Hippocampal formation (tissue), 2 donors: Measurements from ENCODE around the gene TAPT1.

Experiments
- DNase-seq, 2 donors: peaks; one replicate each; lab custom pipeline; 2025; lab: John Stamatoyannopoulos, UW

Gene TAPT1

DNA sequence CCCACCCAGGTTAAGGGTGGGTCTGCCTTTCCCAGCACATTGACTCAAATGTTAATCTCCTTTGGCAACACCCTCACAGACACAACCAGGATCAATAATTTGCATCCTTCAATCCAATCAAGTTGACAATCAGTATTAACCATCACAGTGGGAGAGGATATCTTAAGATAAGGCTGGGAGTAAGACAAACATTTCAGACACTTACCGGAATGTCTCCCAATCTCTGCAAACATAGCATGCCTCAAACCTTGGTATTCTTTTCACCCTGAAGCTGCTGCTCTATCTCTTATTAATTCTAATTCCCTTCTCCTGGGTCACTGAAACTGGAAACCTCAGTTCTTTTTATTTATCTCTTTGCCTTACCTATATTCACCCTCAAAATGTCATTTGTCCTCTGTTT is 19.0 kb upstream of the TAPT1 start:
- no peak for DNase-seq

DNA sequence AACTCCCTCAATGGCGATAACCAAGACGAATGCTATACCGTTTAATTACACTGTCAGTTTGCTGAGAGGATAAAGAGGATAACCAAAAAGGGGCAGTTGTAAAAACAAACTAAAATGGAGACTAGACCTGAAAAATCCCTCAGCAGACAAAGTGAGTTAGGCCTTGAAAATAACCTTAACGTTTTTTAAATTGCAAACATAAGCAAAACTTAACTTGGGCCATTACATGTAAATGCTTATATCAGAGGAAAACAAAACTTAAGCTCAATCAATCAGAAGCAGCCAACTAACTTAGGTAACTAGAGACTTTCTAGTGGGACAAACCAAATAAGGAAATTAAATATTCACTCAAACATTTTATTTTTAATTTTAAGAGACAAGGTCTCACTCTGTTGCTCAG is 17.0 kb upstream of the TAPT1 start:
- DNase-seq, result no peak

DNA sequence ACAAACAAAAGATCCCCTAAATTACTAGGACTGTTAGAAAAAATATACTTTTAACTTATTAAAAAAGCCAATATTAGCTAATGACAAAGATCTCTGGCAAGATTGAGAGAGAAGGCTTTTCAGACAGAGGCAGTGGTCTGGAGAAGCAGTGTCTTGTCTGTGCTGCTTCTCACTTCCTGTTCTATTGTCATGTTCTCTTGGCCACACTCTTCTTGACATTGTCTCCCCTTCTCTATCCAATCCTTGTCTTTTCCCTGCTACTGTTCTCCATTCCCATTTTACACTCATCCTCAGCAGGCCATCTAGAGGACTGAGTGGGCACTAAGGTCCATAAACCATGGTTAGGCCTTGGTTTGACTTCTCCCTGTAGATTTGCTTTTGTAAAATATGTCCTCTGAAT is 14.0 kb upstream of the TAPT1 start:
- no peak for DNase-seq

DNA sequence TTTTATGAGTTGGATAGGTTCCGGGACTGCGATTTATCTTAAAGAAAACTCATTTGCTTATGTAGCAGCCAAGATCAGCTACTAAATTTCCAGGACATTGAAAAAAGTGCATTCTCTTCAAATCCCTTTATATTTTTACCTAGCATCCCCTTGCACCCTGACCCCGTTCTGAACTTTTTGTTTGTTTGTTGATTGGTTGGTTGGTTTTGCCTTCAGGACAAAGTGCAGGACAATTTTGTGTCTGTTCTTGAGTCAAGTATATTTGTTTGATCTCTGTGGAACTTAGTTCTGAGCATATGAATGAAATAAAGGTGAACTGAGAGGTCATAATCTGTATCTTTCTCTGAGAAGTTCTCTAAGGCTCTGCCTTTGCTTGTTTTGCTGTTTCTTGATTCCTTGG is 12.8 kb upstream of the TAPT1 start:
- DNase-seq, result no peak

DNA sequence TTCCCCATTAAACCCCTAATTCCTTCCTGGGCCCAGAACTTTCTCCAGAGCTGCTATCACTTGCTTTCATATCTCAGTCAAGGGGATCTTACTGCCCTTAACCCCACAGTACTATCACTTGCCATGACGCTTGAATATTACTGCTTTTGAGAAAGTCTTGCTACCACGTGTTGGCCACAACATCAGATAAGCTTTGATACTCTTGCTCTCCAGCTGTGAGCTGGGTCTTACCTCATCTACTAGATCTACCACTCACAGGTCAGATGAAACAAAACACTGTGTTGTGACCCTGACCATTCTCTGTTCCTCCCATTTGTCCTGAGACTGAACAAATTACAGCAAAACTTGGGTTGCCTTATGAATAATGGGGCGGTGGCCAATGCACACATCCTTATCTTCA is 12.1 kb upstream of the TAPT1 start:
- no peak for DNase-seq

DNA sequence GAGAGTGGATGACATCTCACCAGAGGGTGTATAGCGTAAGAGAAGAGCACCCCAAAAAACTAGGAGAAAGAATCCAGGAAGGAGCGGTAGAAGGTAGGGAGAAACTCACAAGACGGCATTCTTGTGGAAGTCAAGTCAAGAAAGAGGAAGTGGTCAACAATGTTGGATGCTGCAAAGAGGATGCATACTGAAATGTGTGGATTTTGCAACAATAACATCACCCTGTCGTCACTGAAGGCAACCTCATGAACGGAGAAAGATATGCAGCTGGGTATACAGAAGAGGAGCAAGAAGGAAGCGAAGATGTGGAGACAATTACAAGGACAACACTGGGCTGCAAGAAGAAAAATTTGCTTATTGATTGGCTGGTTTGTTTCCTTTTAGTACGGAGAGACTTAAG is 11.4 kb upstream of the TAPT1 start:
- DNase-seq, result no peak

DNA sequence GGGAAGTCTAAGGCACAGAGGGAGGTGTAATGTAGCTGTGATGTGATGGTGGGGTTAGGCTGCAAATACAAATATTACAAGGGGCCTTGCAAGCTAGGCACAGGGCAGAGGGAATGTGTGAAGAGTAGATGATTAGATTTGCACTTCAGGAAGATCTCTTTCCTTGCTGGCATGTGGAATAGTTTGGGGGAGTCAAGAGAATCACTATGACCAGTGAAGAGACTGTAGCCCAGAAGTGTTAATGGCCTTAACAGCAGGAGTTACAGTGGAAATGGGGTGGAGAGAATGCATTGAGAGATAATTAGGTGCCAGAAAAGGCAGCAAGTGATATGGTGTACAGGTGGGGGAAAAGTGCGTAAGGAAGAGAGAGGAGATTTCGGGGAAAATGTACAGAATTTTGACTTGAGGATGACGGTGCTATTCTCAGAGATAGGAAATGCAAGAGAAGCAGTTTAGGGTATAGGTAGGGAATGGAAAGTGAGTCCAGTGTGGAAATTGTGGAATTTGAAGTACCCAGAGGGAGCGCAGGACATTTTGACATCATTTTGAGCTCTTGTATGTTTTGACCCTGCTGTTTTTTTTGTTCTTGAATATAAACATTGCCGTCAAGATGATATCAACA is 10.2 kb upstream of the TAPT1 start:
- no peak for DNase-seq

DNA sequence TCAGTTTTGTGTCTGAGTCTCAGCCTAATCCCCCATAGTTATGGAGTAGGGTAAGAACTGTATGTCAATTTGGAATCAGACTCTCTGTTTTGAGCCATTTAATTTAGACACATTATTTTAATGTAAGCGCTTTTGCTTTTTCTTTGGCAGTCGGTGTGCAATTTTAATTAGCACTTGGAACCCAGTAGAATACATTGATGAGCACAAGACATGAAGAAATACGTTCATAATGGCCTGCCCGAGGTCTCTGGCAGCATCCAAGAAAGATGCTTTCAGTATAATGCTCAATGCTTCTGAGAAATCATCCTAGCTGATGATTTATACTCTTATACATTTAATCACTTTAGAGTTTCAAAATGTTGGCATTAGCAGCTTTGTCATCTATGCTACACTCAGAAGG is 8.9 kb upstream of the TAPT1 start:
- no peak for DNase-seq

DNA sequence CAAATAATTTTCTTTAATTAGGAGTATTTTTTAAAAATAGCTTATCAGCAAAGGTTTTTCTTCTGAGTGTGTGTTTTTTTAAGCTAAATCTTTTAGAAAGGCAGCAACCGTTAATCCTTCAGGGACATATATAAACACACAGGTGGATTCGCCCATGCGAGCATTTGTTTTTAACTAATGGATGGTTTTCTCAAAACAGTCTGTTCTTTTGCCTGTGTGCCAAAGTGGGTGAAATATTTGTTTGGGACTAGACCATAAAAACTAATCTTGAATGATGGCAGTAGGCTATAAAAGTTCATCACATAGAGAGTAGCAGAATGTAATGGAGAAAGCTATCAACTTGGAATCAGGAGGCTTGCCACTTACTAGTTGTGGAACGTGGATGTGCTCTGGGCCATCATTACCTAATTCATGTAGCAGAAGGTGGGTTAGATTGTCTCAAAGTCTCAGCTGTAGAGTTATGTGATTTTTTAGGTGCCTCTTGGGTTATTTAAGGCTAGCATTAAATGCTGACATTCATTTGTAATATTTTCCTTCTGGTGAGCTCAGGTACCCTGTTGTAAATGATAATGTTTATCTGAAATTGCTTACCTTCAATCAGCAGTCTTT is 7.4 kb upstream of the TAPT1 start:
- no peak for DNase-seq

DNA sequence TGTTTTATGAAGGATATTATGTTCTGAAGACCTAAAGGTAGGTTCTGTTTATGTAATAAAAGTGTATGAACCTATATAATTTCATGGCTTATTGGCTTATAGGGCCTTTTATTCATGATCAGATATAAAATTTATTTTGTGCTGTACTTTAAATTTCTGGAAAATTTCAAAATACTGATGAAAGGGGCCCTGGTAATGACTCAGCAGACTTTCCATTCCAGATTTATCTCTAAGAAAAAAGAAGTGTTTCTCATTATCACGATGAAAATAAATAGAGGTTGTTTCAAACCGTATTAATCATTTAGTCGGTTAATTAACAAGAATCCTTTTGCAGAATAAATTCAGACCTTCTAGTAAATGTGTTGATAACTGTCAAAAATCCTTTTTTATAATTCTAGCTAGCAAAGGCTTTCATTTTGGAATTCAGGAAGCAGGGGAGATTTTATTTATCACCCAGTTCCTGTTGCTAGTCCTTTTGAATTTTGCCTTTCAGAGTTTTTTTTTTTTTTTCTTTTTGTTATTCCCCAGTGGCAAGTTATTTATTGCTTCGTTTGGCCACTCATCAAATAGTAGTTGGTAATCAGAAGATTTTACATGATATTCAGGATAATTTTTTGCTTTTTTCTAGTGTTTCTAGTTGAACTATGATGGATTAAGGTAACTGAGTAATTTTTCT is 5.4 kb upstream of the TAPT1 start:
- peak in 1 of 2 donors; percentile 48 for DNase-seq

DNA sequence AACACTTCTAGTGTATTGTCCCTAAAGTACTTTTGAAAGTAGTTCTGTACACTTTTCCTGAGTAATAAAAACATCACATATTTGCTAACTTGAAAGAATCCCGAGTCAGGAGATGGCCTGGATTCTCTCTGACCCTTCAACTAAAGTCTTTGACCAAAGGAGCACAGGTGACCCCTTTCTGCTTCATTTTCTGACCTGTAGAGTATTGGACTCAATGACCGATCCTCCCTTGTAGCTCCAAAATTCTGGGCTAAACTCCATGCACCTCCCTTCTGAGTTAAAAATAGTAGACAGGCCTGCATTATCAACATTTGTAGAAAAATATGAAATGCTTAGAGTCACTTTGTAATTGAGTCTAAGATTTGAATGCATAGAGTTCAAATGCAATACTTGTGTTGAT is 4.0 kb upstream of the TAPT1 start:
- DNase-seq, result no peak

DNA sequence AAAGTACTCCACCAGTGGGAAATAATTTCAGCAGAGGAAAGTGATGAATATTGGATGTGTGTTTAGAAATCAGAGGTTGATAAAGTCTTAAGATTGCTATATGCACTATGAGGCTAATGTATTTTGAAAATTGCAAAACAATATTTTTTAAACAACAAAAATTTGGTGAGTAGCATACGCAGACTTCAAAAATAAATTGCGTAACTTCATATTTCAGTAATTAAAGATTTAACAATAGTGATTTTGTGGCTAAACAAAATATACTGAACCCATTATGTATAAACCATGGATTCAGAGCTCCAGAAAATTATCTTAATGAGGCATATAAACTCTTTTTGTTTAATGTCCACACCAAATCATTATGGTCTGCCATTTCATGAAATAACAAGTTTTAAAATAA is 3.3 kb upstream of the TAPT1 start:
- no peak for DNase-seq

DNA sequence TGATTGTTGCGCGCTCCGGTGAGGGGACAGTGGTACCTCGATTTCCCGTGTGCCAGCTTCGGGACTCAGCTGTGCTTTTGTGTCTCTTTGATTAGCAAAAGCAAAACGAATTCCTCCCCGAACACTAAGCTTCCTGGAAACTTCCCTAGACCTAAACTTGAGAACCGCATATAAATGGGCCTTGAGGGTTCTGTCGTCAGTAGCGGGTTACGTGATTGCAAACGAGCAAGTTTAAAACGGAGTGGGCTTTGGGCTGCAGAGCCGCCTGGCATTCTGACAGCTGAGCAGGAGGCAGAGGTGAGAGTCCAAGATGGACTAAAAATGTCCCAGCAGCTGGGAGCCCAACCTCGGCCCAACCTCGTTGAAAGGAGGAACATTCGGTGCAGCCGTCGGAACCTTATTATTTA is 1.2 kb upstream of the TAPT1 start:
- peak; percentile 36 to 49 for DNase-seq

DNA sequence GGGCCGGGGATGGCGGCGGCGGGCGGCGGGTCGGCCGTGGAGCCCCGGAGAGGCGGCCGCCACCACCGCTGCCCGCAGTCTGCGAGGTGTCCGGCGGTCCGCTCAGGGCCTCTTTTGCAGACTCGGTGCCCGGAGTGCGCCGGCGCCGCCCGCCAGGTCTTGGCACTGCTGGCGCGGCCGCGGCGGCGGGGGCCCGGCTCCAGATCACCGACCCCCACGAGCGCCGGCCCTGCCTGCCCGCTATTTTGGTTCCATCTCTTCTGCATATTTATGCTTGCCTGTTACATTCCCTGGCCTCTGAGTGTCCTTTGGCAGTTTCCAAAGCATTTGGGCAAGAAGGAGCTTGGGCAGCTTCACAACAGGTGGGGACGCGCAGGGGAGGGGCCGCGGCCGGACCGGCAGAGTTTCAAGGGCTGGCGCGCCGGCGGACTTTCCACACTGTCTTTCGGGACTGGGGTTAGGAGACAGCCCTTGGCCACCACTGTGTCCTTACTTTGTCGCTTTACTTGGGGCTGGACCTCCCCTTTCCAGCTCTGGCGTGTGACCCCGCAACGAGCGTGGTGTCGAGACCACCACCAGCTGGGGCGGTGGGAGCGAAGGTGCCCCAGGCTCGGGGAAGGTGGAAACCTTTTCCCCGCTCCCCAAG is 668 bp upstream of the TAPT1 start:
- DNase-seq, result peak in 1 of 2 donors; percentile 46

DNA sequence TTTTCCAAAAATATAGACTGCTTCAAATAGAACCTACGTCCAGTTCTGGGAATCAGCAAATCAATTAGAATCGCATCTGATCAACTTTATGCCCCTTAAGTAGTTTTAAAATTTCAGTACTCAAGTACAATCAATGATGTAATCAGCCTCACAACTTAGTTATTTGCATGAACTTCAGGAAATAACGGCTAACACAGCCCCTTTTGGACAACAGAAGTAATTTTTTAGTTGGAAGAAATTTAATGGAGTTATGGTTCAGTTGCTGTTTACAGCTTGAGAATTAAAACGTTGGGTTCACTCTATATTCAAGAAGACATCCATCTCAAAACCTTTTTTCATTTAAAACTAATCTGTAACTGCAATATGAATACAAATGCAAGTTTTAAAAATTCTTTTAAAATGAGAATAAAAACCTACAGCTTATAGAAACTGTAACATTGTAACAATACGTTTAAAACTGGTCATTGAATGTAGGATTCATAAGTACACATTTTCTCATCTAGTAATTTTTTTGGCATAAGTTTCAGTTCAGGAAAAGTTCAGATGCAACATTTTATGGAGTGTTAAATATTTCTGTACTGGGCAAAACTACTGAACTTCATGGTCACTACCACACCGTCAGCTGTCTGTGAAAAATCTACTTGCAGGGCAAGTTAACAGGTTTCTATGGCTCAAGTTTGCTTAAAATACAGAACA is 956 bp downstream of the TAPT1 start:
- no peak for DNase-seq

DNA sequence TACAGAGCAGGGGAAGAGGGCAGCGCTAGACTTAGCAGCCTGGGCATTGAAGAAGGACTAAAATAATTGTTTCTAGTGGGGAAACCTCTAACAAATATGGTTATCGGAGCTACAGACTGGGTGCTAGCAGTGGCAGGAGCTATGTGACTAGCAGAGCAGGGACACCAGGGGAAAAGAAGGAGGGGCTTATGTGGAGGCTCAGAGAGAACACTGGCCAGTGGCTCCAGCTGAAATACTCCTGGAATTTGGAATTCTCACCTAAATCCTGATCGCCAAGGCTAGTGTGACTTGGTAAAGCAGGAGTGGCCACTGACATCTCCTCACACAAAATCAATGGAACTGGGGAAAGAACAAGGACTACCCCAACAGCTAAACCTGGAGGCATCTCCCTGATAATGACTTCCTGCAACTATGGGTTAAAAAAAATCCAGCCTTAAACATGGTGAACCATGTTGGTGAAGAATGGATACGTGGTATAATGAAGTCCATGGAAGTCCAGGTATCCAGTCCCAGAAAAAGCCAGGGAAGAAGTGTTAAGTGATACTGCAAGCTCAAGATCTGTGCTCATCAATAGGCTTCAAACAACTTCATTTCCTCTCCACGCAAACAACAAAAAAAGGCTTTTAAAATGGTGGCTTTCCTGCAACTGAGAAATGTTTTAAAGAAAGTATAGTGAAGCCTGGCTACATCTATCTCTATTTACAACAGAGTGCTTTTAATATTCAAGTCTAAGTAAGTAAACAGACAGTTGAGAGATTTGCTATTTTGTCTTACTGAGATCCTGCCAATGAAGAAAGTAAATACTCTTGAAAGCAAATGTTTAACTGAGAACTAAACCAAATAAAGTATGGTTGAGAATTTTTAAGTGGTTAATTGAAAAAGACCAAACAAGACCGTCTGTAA is 1.8 kb downstream of the TAPT1 start:
- no peak for DNase-seq

DNA sequence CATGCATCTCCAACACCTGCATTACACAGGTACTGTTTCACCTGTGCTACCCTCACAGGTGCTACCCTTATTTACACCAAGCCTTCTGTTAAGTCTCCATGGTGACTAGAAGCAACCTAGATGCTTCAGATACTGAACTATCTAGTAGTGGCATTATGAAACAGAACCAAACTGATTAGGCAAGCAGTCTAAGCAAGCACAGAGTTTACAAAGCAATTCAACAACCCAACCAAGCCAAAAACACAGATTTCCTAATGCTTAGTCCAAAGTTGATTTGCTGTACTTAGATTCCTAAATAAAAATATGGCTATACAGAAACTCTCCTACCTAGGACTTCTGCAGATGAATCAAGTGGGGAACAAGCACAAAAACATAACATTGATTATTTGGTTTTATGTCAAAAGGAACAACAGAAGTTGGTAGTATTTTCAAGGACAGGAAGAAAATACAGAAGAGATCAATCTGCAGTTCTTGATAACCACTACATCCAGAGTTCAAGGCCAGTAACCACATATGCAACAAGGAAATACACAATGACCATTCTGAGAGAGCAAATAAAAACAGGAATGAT is 3.2 kb downstream of the TAPT1 start:
- DNase-seq, result no peak

DNA sequence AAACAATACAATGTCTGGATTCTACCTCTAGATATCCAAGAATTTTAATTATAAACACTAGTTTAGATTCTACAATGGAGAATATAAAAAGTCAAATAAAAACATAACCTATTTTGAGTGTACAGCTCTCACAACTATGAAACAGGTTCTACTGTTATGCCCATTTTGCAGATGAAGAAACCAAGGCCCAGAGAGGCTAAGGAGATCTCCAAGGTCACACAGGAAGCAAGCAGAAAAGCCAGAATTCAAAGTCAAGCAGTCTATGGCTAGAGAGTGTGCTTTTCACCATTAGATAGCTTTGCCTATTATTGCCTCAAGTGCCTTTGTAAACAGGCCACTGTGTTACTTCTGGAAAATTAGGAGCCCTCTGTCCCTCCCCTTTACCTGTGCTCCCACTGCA is 7.3 kb downstream of the TAPT1 start:
- no peak for DNase-seq

DNA sequence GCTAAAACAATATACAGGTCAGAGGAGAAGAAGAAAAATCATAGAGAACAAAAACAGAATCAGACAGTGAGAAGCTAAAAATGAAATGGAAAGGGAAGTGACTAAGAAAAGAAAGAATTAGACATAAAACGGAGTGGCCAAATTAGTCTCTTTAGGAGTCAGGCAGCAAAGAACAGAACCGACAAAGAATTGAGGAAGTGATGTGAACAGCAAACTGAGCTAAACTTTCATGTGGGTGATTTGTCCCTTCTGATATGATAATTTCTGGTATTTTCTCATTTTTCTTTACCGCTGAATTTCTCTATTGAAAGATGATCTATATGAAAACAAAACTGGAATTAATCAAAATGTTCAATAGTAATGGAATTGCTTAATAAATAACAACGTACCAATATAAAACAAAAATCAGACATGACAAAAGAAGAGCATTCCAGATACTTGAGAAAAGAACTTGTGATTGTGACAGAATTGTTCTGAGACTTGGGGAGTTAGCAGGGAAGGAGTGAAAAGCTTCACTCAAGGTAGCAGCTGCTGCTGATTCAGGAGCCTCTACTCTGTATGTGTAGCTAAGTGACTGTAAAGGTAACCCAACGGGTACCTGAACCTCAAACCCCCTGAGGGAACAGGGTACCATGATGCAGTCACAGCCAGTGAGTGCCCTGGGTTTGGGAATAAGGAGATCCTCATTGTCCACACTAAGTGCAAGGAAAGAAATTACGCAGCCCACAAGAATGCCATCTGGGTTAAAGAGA is 8.8 kb downstream of the TAPT1 start:
- DNase-seq, result no peak

DNA sequence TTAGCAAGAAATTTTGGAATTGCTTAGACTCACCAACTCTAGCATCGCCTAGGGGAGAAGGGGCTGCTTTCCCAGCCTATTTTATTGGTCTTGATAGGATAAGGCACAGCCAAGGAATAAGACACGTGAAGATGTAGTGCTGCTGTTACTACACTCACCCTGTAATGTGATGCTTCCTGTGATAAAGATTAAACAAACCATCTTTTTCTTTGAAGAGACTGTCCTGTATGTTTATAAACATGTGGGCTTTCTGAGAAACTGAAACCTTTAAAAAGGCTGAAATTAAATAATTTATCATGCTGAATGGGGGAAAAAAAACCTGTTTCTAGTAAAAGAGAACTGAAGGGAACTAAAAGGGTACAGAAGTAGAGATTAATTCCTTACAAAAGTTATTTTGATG is 13.2 kb downstream of the TAPT1 start:
- no peak for DNase-seq
